Upper lobe of right lung (tissue), 1 donor: ENCODE data around the gene ANKRD33. TPM values are rescaled to one million over a fixed set of nuclear protein-coding genes. Genes with fewer than 3 reads are reported as not detected.

Experiments used
- ATAC-seq: fragments of 200-7000 bp; cut with Tn5 transposase; one replicate; pipeline ENCODE4 v1.9.1; 2020; ENCODE audit warnings: mild to moderate bottlenecking, moderate library complexity
- DNase-seq: peaks from one replicate; pipeline ENCODE4 v3.0.0-alpha.2; 2020
- H3K27ac ChIP-seq: fragments of 200-600 bp; one replicate; pipeline ENCODE4 v1.8.0; 2022
- H3K27me3 ChIP-seq: fragments of 200-600 bp; one replicate; pipeline ENCODE4 v1.8.0; 2022; ENCODE audit warnings: mild to moderate bottlenecking
- H3K36me3 ChIP-seq: fragments of 200-600 bp; one replicate; pipeline ENCODE4 v1.8.0; 2022
- H3K4me1 ChIP-seq: fragments of 200-600 bp; one replicate; pipeline ENCODE4 v1.8.0; 2022
- H3K4me3 ChIP-seq: fragments of 200-600 bp; one replicate; pipeline ENCODE4 v1.8.0; 2022; ENCODE audit warnings: mild to moderate bottlenecking
- H3K9me3 ChIP-seq: fragments of 200-600 bp; one replicate; pipeline ENCODE4 v1.8.0; 2022
- CTCF ChIP-seq: fragments of 200-600 bp; IDR thresholded peaks from one replicate; pipeline ENCODE4 v1.8.0; 2022; ENCODE audit warnings: antibody characterized with exemption
- intact Hi-C: fragments of 100-400 bp; cut with DNase I; formaldehyde crosslinking; loops from one replicate; pipeline ENCODE4 v1.11.0; 2022
- total RNA-seq: library from RNA; stranded (reverse); fragmentation: NEBNext Ultra II Directional; extraction: Animal tissue kit (Norgen Biotek cat#: 25700); gene quantifications from one replicate; pipeline ENCODE4 v1.2.1, GENCODE V29; 2021
- donor health status: DM: no; HTN: yes; CAD: no; lungs with severe emphysema.

ANKRD33 gene
- total RNA-seq, 1 donor from 2014 or later = not detected

GRCh38 chr12:51848326-51848727 lies 39.6 kb upstream of the ANKRD33 start, which contains the start of gene FIGNL2:
TSS of gene FIGNL2 (minus strand) at chr12:51848718. CDS start at chr12:51822413, 26,305 bp downstream.
- DNase-seq (no peak), ATAC-seq (no peak)
- intact Hi-C loops = no loop called here
- TF ChIP-seq CTCF = no peak
- no peaks in the 10 kb centered on the region for H3K9me3 ChIP-seq
- peak within 1 kb of the TSS; percentile 30 for H3K27ac ChIP-seq
- peaks cover 47% of the 10 kb centered on the region for H3K27me3 ChIP-seq
- H3K36me3 ChIP-seq = no peaks in the 10 kb centered on the region
- peaks cover 33% of the 10 kb centered on the region for H3K4me1 ChIP-seq
- peak within 1 kb of the TSS; percentile 56 for H3K4me3 ChIP-seq

- H3K27me3 ChIP-seq = peaks cover 41% of the 10 kb centered on the region
- H3K36me3 ChIP-seq = no peaks in the 10 kb centered on the region
- DNase-seq (no peak), ATAC-seq (peak; percentile 15)
- H3K4me1 ChIP-seq = peaks cover 33% of the 10 kb centered on the region
- no peak for TF ChIP-seq CTCF
- no peaks in the 10 kb centered on the region for H3K9me3 ChIP-seq
- intact Hi-C loops = no loop called here
- peak overlapping the region; percentile 56 for H3K4me3 ChIP-seq
- peak overlapping the region; percentile 4 for H3K27ac ChIP-seq
Measured at GRCh38 chr12:51848841-51849735, 38.8 kb upstream of the ANKRD33 start.

GRCh38 chr12:51850081-51850964 lies 37.6 kb upstream of the ANKRD33 start:
- no peaks in the 10 kb centered on the region for H3K36me3 ChIP-seq
- no peak for DNase-seq
- no peak for ATAC-seq
- H3K4me1 ChIP-seq = peaks cover 33% of the 10 kb centered on the region
- intact Hi-C loops = no loop called here
- H3K4me3 ChIP-seq = no peak overlapping the region
- peaks cover 30% of the 10 kb centered on the region for H3K27me3 ChIP-seq
- TF ChIP-seq CTCF = no peak
- no peaks in the 10 kb centered on the region for H3K9me3 ChIP-seq
- no peak overlapping the region for H3K27ac ChIP-seq

- Histone ChIP-seq H3K27me3 (peaks cover 23% of the 10 kb centered on the region), H3K4me3 (no peak overlapping the region), H3K4me1 (peaks cover 37% of the 10 kb centered on the region), H3K9me3 (no peaks in the 10 kb centered on the region), H3K27ac (no peak overlapping the region), H3K36me3 (no peaks in the 10 kb centered on the region)
- TF ChIP-seq CTCF = no peak
- DNase-seq (no peak), ATAC-seq (no peak)
- intact Hi-C loops = no loop called here
Measured at GRCh38 chr12:51850965-51851299, 37.0 kb upstream of the ANKRD33 start.

- Histone ChIP-seq H3K4me1 (peaks cover 37% of the 10 kb centered on the region), H3K27ac (peak overlapping the region; percentile 60), H3K36me3 (no peaks in the 10 kb centered on the region), H3K9me3 (no peaks in the 10 kb centered on the region), H3K4me3 (no peak overlapping the region), H3K27me3 (peaks cover 17% of the 10 kb centered on the region)
- ATAC-seq (no peak), DNase-seq (no peak)
- TF ChIP-seq CTCF = no peak
- intact Hi-C loops = no loop called here
Measured at GRCh38 chr12:51851413-51852124, 36.3 kb upstream of the ANKRD33 start.
